Measurements from ENCODE around the gene COL2A1.

GRCh38 chr12:48002414-48002730 is 1.9 kb downstream of the COL2A1 start:
- TF ChIP-seq POLR2A (IDR thresholded peaks at IDR 0.05): no peak
- TF ChIP-seq, protein P1, sequence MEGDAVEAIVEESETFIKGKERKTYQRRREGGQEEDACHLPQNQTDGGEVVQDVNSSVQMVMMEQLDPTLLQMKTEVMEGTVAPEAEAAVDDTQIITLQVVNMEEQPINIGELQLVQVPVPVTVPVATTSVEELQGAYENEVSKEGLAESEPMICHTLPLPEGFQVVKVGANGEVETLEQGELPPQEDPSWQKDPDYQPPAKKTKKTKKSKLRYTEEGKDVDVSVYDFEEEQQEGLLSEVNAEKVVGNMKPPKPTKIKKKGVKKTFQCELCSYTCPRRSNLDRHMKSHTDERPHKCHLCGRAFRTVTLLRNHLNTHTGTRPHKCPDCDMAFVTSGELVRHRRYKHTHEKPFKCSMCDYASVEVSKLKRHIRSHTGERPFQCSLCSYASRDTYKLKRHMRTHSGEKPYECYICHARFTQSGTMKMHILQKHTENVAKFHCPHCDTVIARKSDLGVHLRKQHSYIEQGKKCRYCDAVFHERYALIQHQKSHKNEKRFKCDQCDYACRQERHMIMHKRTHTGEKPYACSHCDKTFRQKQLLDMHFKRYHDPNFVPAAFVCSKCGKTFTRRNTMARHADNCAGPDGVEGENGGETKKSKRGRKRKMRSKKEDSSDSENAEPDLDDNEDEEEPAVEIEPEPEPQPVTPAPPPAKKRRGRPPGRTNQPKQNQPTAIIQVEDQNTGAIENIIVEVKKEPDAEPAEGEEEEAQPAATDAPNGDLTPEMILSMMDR (IDR thresholded peaks at IDR 0.05): no peak
- TF ChIP-seq POLR2AphosphoS5 (IDR thresholded peaks at IDR 0.05): no peak
- TF ChIP-seq EP300 (IDR thresholded peaks at IDR 0.05; ENCODE audit: low read depth): no peak

Data from transverse colon (tissue), 4 donors.